Stromal cell of bone marrow (primary cell): ENCODE results near the gene KLHL11.

ENCODE experiments used
- DNase-seq: peaks from one replicate; pipeline ENCODE4 v3.0.0-alpha.2; 2012; ENCODE audit warnings: low read depth

The KLHL11 gene

GRCh38 chr17:41810659-41811548 lies 54.3 kb downstream of the KLHL11 start:
- no peak for DNase-seq

GRCh38 chr17:41806685-41807445 lies 58.4 kb downstream of the KLHL11 start:
- DNase-seq: no peak
